Gastrocnemius medialis (tissue), 4 donors: Measurements from ENCODE around the gene SCNN1B.

ENCODE experiments used
- POLR2A ChIP-seq, 2 donors: fragments of 450-650 bp; IDR thresholded peaks; one replicate each; pipeline ENCODE4 v1.6.1; 2017; ENCODE audit warnings: antibody characterized with exemption in 2 of 2, mild to moderate bottlenecking in 2 of 2, moderate library complexity in 2 of 2
- TF ChIP-seq, protein P1 (sequence below), 5 experiments: fragments of 450-650 bp in 3 of 5; fragments of 200-600 bp in 2 of 5; sonication (generic) in 2 of 5; IDR thresholded peaks in 4 of 5; conservative IDR thresholded peaks in 1 of 5; 1 replicate in 4 of 5; 2 replicates in 1 of 5; pipeline ENCODE4 v1.5.1; 2016 to 2019; ENCODE audit warnings: antibody characterized with exemption in 5 of 5, mild to moderate bottlenecking in 3 of 5, moderate library complexity in 3 of 5

DNA sequence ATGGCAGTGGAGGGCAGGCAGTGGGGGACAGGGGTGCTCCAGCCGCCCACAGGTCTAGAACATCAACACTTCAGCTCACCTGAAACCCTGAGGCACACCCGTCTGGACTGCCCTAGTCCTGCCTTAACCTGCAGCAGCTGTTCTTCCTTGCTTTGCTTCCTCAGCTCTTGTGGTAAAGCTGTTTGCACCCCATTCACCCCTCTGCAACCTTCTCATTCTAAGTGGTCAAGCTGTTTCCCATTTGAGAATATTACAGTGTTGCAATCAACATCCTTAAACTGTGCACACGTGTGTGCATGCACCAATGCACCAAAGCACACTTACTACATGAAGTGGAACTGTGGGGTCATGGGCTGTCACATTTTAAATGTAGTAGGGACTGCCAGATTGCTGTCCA, 32.4 kb downstream of the SCNN1B start:
- TF ChIP-seq, protein P1, sequence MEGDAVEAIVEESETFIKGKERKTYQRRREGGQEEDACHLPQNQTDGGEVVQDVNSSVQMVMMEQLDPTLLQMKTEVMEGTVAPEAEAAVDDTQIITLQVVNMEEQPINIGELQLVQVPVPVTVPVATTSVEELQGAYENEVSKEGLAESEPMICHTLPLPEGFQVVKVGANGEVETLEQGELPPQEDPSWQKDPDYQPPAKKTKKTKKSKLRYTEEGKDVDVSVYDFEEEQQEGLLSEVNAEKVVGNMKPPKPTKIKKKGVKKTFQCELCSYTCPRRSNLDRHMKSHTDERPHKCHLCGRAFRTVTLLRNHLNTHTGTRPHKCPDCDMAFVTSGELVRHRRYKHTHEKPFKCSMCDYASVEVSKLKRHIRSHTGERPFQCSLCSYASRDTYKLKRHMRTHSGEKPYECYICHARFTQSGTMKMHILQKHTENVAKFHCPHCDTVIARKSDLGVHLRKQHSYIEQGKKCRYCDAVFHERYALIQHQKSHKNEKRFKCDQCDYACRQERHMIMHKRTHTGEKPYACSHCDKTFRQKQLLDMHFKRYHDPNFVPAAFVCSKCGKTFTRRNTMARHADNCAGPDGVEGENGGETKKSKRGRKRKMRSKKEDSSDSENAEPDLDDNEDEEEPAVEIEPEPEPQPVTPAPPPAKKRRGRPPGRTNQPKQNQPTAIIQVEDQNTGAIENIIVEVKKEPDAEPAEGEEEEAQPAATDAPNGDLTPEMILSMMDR (IDR thresholded peaks at IDR 0.05 in 4 of 5, conservative IDR thresholded peaks at IDR 0.05 in 1 of 5), result no peak
- TF ChIP-seq POLR2A (IDR thresholded peaks at IDR 0.05), result no peak
